Bone marrow (tissue), 2 donors: ENCODE measurements around the gene GPR22.

Source experiments
- DNase-seq, 2 donors: peaks; one replicate each; lab custom pipeline; 2025; lab: John Stamatoyannopoulos, UW

GPR22 gene

DNA sequence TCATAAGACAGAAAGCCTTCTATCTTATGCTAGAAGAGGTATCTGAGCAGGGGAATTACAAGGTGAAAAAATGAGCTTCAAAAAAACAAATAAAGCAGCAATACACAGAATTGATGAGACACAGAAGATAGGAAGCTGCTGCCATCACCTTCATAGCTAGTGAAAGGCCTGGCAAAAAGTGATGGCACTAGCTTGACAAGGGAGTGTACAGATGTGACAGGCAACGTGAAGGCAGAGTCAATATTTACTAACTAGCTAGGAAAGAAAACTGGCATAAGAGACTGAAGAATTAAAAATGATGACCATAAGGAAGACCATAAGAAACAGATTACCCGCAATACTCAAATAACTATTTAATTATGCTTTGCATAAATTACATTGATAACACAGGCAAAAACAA lies 9.4 kb downstream of the GPR22 start:
- no peak for DNase-seq

DNA sequence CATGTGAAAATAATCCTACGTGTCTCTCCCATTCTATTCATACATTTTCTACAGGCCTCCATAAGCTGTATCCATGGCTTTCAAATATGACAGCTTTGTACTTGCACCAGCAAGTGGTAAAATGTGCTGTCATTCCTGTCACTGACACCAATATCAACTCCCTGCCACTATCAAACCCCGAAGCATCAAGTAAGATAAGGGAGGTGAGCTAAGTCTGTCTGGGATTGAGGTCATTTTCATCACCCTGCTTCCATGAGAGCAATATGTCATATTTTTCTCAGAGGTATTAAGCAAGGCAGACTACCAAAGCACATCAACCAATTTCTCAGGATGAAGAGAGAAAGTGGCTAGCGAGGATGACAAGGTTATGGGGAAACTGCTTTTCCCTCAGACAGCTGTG lies 11.1 kb downstream of the GPR22 start:
- no peak for DNase-seq

DNA sequence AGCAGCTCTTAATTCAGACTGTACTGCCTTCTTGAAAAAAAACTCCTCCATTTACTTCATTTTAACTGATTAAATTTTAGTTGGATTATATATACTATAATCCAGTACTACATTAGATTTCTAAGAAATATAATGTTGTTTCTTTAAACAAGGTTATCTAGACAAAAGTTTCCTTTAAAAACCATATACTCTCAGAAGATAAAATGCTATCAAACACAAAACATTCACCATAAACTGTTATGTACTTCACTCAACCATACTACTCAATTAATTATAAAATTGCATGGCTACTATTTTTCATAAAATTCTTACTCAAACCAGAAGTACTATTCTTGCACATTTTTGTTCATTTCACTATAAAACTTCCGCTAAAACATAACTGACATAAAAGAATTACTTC lies 12.7 kb downstream of the GPR22 start:
- no peak for DNase-seq

DNA sequence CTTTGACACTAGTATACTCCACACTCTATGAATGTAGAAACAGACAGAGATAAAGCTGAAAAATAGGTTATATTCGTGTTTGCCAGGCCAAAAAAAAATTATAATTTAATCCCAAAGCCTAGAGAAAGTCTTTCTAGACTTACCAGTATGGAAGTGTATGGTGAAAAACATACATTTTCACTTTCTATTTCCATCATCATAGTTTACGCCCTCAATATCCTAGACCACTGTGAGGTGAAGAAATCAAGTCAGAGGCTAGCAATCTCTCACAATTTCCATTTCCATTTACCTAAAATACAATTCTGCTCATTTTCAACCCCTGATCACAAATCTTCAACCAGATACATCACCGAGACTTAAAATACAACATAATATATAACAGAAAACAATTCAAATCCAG lies 16.2 kb downstream of the GPR22 start:
- DNase-seq, result no peak

DNA sequence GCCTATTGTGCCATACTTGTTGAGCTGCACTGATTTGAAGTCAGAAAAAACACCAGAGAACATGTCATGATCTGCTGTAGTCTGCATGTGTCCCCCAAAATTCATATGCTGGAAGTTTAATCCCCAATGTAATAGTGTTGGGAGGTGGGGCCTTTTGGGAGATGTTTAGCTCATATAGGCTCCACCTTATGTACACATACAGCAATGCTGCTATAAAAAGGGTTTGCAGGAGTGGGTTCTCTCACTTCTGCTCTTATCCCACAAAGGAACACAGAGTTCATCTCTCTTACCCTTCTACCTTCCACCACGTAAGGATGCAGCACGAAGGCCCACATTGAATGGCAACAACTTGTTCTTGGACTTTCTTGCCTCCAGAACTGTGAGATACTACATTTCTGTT lies 23.0 kb downstream of the GPR22 start:
- no peak for DNase-seq

DNA sequence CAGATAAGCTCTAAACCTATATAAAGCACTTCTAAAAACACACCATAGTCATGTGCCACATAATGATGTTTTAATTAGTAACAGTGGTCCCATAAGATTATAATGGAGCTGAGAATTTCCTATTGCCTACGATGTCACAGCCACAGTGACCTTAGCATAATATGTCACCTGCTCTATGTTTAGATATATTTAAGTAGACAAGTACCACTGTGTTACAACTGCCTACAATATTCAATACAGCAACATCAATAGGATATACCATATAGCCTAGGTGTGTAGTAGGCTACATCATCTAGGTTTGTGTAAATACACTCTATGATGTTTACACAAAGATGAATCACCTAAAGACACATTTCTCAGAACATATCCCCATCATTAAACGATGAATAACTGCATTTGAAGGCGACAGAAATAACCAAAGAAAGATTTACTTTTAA lies 24.5 kb downstream of the GPR22 start:
- no peak for DNase-seq

DNA sequence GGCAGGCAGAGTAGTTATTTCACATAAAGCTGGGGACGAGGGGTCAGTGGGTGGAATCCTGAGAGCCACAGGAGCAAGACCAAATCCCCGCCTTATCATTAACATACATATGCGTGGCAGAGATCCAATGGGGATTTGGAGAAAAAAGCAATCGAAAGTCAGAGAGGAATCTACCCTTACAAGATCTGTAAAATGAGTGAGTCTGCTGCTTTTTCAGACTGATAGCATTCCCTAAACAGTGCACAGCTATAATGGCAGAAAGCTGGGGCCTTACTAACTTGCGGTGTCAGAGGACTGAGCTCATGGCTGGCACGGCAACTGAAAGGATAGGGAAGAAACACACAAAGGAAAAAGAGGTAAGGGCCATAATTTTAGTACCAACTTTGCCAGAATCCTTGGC lies 25.0 kb downstream of the GPR22 start:
- no peak for DNase-seq

DNA sequence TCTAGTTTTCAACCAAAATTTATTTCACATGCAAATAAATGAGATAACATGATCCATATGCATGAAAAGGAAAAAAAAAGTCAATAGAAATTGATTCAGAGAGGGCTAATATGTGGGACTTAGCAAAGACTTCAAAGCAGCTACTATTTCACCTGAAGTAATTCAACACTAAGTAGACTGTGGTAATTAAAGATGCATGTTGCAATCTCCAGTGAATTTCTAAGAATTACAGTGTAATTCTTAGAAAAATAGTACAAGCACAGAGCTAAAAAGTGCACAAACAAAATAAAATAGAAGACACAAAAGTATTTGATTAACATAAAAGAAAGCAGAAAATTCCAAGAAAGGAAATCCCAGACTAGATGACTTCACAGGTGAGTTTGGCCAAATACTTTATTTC lies 25.7 kb downstream of the GPR22 start:
- DNase-seq, result no peak

DNA sequence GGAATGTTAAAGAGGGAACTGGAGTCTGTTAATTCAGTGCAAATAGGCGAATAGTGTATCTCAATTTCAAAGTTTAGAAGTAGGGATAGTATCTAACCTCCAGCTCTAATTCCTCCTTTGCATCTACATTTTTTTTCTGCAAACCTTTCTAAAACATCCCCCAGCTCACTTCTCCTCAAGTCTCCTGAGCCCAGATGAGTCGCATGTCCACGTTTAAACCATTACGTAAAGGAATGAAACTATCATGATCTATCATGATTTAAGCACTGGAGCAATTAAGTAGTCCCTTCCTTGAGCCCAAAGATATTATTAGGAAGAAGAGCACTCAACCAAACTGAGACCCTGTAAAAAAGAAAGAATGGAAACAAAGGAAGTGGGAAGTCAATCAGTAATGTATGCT lies 29.9 kb downstream of the GPR22 start:
- no peak for DNase-seq

DNA sequence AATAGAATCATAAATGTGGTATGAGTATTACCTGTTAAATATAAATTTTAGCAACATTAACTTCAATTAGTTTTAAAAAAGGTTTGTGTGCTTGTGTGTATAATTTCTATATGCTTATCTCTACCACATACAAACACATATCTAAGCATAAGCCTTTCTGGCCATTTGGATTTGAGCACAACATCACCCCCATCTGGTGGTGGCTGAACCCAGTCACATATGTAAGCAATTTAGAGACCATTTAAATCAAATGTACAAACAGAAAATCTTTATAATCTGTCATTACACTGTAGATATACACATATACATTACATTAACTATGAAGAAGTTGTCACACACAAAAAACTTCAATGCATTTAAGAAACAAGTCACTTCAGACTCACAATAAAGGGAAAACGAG lies 31.7 kb downstream of the GPR22 start:
- DNase-seq, result no peak

DNA sequence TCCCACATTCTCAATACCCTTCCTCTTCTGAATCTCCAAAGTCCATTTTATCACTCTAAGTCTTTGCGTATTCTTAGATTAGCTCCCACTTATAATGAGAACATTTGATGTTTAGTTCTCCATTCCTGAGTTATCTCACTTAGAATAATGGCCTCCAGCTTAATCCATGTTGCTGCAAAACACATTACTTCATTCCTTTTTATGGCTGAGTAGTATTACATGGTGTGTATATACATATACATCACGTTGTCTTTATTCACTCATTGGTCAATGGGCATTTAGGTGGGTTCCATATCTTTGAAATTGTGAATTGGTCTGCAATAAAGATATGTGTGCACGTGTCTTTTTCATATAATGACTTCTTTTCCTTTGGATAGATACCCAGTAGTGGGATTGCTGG lies 32.3 kb downstream of the GPR22 start:
- DNase-seq, result no peak

DNA sequence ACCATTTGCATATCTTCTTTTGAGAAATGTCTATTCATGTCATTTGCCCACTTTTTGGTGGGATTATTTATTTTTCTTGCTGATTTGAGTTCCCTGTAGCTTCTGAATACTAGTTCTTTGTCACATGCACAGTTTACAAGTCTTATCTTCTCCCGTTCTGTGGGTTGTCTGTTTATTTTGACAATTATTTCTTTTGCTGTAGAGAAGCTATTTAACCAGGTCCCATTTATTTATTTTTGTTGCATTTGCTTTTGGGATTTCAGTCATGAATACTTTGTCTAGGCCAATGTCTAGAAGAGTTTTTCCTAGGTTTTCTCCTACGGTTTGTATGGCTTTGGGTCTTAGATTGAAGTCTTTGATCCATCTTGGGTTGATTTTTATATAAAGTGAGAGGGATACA lies 32.9 kb downstream of the GPR22 start:
- DNase-seq, result no peak

DNA sequence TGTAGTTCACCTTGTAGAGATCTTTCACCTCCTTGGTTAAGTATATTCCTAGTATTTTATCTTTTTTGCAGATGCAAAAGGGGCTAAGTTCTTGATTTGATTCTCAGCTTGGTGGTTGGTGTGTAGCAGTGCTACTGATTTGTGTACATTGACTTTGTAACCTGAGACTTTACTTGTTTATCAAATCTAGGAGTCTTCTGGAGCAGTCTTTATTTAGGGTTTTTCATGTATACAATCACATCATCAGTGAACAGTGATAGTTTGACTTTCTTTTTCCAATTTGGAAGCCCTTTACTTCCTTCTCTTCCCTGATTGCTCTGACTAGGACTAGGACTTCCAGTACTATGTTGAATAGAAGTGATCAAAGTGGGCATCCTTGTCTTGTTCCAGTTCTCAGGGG lies 33.8 kb downstream of the GPR22 start:
- no peak for DNase-seq

DNA sequence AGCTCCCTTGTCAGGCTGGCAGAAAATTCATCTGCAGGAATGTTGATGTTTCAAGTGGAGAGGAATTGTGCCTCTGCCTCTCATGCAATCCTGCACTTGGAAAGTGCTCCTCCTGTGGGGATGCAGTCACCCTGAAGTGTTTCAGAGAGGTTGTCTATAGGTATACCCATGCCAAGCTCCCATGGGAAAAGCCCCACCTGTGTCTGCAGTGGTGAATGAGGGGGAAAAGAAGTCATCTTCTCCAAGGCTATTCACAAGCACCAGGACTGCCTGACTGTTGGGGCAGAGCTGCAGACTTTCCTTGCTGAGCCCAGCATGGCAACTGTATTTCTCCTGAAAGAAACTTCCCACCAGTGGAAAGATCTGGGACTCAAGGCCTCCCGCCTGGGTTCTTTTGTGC lies 35.5 kb downstream of the GPR22 start:
- no peak for DNase-seq

DNA sequence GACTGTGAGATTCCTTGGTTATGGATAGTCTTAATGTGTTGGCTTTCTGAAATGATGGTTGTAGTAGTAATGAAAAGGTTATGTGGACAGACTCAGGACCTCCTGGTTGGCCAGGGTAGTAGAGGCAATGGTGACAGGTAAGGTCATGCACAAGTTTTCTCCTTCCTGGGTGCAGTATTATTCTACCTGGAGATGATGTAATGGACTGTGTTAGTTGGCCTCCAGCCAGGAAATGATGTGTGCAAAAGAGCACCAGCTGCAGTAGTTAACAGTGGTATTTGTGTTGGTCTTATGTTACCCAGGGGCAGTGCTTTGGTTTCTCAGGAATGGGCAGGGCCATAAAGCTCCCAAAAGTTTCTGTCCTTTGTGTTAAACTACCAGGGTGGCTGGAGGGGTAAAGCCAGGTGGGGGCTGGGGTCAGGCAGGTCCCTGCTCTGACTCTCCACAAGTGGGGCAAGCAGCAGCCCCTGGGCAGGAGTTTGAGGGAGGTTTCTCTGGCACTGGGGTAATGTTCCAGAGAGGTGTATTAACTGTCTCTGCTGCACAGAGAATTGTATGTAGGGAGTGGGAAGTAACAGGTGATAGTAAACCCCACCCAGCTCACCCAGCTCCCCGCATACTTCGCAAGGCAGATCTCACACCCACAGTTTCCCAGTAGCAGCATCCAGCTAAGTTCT lies 36.3 kb downstream of the GPR22 start:
- no peak for DNase-seq

DNA sequence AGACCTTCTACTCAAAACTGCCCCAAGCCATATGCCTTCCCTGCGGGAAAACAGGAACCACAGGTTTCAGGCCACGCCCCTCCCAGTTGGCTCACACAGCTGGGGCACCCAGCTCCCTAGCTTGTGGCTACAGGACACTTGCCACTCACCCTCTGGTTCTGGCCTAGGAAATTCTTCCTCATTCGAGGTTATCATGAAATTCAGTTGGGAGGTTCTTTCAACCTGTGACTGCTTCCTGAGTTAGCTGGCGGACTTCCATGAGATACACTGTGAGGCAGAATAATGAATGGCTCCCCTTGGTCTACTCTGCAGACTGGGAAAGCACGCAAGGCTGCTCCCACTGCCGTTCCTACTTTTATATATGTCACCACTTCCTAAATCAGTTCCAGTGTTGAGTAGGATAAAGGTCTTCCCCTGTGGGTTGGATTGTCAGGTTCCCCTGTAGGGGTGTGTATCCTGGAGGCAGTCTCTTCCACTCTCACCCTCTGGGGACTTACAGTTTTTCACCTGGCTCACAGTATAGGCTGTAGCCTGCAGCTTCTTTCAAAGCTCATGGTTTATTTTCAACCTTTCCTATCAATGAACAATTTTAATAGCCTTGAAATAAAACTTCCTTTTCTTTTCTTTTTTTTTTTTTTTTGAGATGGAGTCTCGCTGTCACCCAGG lies 37.0 kb downstream of the GPR22 start:
- DNase-seq, result no peak
